Uterus (tissue), 2 donors: ENCODE data around the gene GALNT14.

Experiments used
- POLR2A ChIP-seq, 2 donors: fragments of 450-650 bp; IDR thresholded peaks; one replicate each; pipeline ENCODE4 v1.6.1; 2016; ENCODE audit warnings: antibody characterized with exemption in 2 of 2, mild to moderate bottlenecking in 1 of 2, moderate library complexity in 1 of 2
- TF ChIP-seq, protein P1 (sequence below), 4 experiments: fragments of 200-600 bp in 2 of 4; fragments of 450-650 bp in 2 of 4; sonication (generic) in 2 of 4; IDR thresholded peaks; one replicate each; pipeline ENCODE4 v1.5.1; 2016 to 2019; ENCODE audit warnings: antibody characterized with exemption in 4 of 4, mild to moderate bottlenecking in 2 of 4, moderate library complexity in 1 of 4

DNA sequence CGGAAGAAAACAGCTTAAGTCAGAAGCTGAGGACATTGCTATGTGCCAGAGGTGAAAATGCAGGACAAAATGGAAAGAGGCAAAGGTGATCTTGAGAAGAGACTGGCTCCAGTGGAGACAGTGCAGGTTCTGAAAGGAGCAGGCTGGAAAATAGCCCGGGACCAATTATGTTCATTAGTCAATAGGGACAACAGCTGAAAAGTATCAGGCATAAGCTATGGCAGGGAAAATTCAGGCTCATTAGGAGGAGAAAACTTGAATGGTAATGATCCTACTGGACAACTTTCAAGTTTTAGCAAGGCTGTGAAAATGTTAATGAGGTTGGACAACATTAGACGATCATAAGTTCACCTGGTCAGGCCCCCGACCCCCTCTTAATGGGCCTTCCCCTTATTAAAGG, 60.2 kb downstream of the GALNT14 start:
- TF ChIP-seq, protein P1, sequence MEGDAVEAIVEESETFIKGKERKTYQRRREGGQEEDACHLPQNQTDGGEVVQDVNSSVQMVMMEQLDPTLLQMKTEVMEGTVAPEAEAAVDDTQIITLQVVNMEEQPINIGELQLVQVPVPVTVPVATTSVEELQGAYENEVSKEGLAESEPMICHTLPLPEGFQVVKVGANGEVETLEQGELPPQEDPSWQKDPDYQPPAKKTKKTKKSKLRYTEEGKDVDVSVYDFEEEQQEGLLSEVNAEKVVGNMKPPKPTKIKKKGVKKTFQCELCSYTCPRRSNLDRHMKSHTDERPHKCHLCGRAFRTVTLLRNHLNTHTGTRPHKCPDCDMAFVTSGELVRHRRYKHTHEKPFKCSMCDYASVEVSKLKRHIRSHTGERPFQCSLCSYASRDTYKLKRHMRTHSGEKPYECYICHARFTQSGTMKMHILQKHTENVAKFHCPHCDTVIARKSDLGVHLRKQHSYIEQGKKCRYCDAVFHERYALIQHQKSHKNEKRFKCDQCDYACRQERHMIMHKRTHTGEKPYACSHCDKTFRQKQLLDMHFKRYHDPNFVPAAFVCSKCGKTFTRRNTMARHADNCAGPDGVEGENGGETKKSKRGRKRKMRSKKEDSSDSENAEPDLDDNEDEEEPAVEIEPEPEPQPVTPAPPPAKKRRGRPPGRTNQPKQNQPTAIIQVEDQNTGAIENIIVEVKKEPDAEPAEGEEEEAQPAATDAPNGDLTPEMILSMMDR (IDR thresholded peaks at IDR 0.05): no peak
- no peak for TF ChIP-seq POLR2A (IDR thresholded peaks at IDR 0.05)
